Measurements from ENCODE around the gene EDRF1.

DNA sequence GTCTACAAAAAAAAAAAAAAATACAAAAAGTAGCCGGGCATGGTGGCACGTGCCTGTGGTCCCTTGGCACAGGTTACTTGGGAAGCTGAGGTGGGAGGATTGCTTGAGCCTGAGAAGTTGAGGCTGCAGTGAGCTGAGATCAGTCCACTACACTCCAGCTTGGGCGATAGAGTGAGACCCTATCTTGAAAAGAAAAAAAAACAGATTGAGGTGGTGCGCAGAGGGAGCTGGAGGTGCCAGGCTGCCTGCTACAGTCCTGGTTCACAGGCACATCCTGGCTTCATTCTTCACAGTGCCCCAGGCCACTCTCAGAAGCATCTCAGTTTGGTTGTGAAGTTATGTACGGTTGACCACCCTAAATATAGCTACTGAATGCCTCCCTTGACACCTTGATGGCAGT is 51.3 kb downstream of the EDRF1 start:
- TF ChIP-seq, protein P1, sequence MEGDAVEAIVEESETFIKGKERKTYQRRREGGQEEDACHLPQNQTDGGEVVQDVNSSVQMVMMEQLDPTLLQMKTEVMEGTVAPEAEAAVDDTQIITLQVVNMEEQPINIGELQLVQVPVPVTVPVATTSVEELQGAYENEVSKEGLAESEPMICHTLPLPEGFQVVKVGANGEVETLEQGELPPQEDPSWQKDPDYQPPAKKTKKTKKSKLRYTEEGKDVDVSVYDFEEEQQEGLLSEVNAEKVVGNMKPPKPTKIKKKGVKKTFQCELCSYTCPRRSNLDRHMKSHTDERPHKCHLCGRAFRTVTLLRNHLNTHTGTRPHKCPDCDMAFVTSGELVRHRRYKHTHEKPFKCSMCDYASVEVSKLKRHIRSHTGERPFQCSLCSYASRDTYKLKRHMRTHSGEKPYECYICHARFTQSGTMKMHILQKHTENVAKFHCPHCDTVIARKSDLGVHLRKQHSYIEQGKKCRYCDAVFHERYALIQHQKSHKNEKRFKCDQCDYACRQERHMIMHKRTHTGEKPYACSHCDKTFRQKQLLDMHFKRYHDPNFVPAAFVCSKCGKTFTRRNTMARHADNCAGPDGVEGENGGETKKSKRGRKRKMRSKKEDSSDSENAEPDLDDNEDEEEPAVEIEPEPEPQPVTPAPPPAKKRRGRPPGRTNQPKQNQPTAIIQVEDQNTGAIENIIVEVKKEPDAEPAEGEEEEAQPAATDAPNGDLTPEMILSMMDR (conservative IDR thresholded peaks at IDR 0.05; ENCODE audit: low read depth in 2 of 2) = no peak
- TF ChIP-seq NANOG (IDR thresholded peaks at IDR 0.05; ENCODE audit: borderline replicate concordance) = no peak
- TF ChIP-seq, protein P2, sequence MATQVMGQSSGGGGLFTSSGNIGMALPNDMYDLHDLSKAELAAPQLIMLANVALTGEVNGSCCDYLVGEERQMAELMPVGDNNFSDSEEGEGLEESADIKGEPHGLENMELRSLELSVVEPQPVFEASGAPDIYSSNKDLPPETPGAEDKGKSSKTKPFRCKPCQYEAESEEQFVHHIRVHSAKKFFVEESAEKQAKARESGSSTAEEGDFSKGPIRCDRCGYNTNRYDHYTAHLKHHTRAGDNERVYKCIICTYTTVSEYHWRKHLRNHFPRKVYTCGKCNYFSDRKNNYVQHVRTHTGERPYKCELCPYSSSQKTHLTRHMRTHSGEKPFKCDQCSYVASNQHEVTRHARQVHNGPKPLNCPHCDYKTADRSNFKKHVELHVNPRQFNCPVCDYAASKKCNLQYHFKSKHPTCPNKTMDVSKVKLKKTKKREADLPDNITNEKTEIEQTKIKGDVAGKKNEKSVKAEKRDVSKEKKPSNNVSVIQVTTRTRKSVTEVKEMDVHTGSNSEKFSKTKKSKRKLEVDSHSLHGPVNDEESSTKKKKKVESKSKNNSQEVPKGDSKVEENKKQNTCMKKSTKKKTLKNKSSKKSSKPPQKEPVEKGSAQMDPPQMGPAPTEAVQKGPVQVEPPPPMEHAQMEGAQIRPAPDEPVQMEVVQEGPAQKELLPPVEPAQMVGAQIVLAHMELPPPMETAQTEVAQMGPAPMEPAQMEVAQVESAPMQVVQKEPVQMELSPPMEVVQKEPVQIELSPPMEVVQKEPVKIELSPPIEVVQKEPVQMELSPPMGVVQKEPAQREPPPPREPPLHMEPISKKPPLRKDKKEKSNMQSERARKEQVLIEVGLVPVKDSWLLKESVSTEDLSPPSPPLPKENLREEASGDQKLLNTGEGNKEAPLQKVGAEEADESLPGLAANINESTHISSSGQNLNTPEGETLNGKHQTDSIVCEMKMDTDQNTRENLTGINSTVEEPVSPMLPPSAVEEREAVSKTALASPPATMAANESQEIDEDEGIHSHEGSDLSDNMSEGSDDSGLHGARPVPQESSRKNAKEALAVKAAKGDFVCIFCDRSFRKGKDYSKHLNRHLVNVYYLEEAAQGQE (IDR thresholded peaks at IDR 0.05; ENCODE audit: unreplicated experiment) = no peak
- no peak for TF ChIP-seq EZH2 (IDR thresholded peaks at IDR 0.05; ENCODE audit: low read depth, unreplicated experiment)
- no peak for TF ChIP-seq CREB1 (CRISPR knock-in tag; IDR thresholded peaks at IDR 0.05; ENCODE audit: low read depth)

All from GM23338 (cell line).